ENCODE data around the gene PPM1M. TPM values are rescaled to one million over a fixed set of nuclear protein-coding genes. Genes with fewer than 3 reads are reported as not detected.
"Not testable (repeated sequence)": the region's sequence is repeated elsewhere in the genome, so short reads cannot be mapped to it uniquely, and the experiment has no call there.

Gene PPM1M
- polyA plus RNA-seq, 1 donor from 2014 or later: 1.1 TPM

DNA sequence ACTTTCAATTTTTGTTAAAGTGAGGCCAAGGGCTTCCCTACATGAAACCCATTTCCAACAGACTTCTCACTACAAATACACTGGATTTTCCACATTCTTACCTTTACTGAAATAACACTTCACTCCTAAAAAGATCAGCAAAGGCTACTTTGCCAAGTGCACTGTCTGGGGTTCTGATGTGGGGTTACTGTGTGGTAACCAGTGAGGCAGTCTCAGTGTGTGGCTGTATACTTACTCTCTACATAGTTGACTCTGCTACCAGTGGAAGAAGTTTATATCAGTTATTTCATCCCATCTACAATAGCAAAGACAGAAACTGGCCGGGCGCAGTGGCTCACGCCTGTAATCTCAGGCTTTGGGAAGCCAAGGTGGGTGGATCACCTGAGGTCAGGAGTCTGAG is 27.3 kb downstream of the PPM1M start:
- no peaks in the 10 kb centered on the region for H3F3A ChIP-seq (ENCODE audit: insufficient read depth, low read length, poor library complexity, severe bottlenecking)
- H3K9me2 ChIP-seq (ENCODE audit: insufficient read depth, low read length): no peaks in the 10 kb centered on the region
- no peaks in the 10 kb centered on the region for H3K9me3 ChIP-seq (ENCODE audit: low read length)
- no peak overlapping the region for H2AFZ ChIP-seq (ENCODE audit: low read depth, low read length)
- H3K4me3 ChIP-seq (ENCODE audit: low read length): no peak overlapping the region
- no peak overlapping the region for H3K9ac ChIP-seq (ENCODE audit: low read length)
- no peak overlapping the region for H3K4me2 ChIP-seq (ENCODE audit: low read length)
- no peaks in the 10 kb centered on the region for H3K27me3 ChIP-seq (ENCODE audit: insufficient read depth, low read depth, low read length)
- peaks cover 17% of the 10 kb centered on the region for H4K20me1 ChIP-seq (ENCODE audit: insufficient read depth)
- TF ChIP-seq MXI1 (conservative IDR thresholded peaks at IDR 0.05; ENCODE audit: poor library complexity, severe bottlenecking) (no peak), EP300 (conservative IDR thresholded peaks at IDR 0.05; ENCODE audit: poor library complexity, severe bottlenecking) (no peak), RAD21 (conservative IDR thresholded peaks at IDR 0.05) (no peak), SMC3 (conservative IDR thresholded peaks at IDR 0.05; ENCODE audit: poor library complexity) (no peak), POLR2AphosphoS5 (IDR thresholded peaks at IDR 0.05) (no peak), EZH2 (IDR thresholded peaks at IDR 0.05; ENCODE audit: borderline replicate concordance, insufficient read depth, low read length, poor library complexity, severe bottlenecking) (no peak), TAF1 (IDR thresholded peaks at IDR 0.05; ENCODE audit: low read depth) (no peak)
- TF ChIP-seq, protein P1, sequence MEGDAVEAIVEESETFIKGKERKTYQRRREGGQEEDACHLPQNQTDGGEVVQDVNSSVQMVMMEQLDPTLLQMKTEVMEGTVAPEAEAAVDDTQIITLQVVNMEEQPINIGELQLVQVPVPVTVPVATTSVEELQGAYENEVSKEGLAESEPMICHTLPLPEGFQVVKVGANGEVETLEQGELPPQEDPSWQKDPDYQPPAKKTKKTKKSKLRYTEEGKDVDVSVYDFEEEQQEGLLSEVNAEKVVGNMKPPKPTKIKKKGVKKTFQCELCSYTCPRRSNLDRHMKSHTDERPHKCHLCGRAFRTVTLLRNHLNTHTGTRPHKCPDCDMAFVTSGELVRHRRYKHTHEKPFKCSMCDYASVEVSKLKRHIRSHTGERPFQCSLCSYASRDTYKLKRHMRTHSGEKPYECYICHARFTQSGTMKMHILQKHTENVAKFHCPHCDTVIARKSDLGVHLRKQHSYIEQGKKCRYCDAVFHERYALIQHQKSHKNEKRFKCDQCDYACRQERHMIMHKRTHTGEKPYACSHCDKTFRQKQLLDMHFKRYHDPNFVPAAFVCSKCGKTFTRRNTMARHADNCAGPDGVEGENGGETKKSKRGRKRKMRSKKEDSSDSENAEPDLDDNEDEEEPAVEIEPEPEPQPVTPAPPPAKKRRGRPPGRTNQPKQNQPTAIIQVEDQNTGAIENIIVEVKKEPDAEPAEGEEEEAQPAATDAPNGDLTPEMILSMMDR (IDR thresholded peaks at IDR 0.05; ENCODE audit: poor library complexity, severe bottlenecking): no peak
- TF ChIP-seq, protein P2, sequence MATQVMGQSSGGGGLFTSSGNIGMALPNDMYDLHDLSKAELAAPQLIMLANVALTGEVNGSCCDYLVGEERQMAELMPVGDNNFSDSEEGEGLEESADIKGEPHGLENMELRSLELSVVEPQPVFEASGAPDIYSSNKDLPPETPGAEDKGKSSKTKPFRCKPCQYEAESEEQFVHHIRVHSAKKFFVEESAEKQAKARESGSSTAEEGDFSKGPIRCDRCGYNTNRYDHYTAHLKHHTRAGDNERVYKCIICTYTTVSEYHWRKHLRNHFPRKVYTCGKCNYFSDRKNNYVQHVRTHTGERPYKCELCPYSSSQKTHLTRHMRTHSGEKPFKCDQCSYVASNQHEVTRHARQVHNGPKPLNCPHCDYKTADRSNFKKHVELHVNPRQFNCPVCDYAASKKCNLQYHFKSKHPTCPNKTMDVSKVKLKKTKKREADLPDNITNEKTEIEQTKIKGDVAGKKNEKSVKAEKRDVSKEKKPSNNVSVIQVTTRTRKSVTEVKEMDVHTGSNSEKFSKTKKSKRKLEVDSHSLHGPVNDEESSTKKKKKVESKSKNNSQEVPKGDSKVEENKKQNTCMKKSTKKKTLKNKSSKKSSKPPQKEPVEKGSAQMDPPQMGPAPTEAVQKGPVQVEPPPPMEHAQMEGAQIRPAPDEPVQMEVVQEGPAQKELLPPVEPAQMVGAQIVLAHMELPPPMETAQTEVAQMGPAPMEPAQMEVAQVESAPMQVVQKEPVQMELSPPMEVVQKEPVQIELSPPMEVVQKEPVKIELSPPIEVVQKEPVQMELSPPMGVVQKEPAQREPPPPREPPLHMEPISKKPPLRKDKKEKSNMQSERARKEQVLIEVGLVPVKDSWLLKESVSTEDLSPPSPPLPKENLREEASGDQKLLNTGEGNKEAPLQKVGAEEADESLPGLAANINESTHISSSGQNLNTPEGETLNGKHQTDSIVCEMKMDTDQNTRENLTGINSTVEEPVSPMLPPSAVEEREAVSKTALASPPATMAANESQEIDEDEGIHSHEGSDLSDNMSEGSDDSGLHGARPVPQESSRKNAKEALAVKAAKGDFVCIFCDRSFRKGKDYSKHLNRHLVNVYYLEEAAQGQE (IDR thresholded peaks at IDR 0.05; ENCODE audit: borderline replicate concordance): no peak
- no peak overlapping the region for H3K27ac ChIP-seq (ENCODE audit: low read length)
- H3K79me2 ChIP-seq (replicated peaks; ENCODE audit: insufficient read depth, low read length): peaks cover 81% of the 10 kb centered on the region
- H3K36me3 ChIP-seq (ENCODE audit: insufficient read depth, low read length): no peaks in the 10 kb centered on the region

DNA sequence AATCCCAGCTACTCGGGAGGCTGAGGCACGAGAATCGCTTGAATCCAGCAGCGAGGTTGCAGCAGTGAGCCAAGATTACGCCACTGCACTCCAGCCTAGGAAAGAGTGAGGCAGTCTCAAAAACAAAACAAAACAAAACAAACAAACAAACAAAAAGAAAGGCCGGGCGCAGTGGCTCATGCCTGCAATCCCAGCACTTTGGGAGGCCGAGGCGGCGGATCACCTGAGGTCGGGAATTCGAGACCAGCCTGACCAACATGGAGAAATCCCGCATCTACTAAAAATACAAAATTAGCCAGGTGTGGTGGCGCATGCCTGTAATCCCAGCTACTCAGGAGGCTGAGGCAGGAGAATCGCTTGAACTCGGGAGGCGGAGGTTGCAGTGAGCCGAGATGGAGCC is 29.2 kb downstream of the PPM1M start:
- H3K9me2 ChIP-seq (ENCODE audit: insufficient read depth, low read length); H3K36me3 ChIP-seq (ENCODE audit: insufficient read depth, low read length); H3K27me3 ChIP-seq (ENCODE audit: insufficient read depth, low read depth, low read length); H3K9ac ChIP-seq (ENCODE audit: low read length); H3K4me2 ChIP-seq (ENCODE audit: low read length); H3K9me3 ChIP-seq (ENCODE audit: low read length); H2AFZ ChIP-seq (ENCODE audit: low read depth, low read length); H3K27ac ChIP-seq (ENCODE audit: low read length); H3F3A ChIP-seq (ENCODE audit: insufficient read depth, low read length, poor library complexity, severe bottlenecking): not testable (repeated sequence)
- Histone ChIP-seq H4K20me1 (ENCODE audit: insufficient read depth) (peaks cover 17% of the 10 kb centered on the region), H3K4me3 (ENCODE audit: low read length) (peak overlapping the region; percentile 34), H3K79me2 (replicated peaks; ENCODE audit: insufficient read depth, low read length) (peaks cover 67% of the 10 kb centered on the region)
